H9 (cell line): ENCODE data around the gene NUP188. TPM values are rescaled to one million over a fixed set of nuclear protein-coding genes. Genes with fewer than 3 reads are reported as not detected.

Experiments used
- DNase-seq: peaks from one replicate; pipeline ENCODE4 v3.0.0-alpha.2; 2017
- H2AFZ ChIP-seq: one replicate; pipeline ENCODE4 v1.6.1; 2013; ENCODE audit warnings: mild to moderate bottlenecking, low read length, control low read depth, moderate library complexity
- H2AK5ac ChIP-seq: 2 replicates; pipeline ENCODE4 v1.6.1; 2013; ENCODE audit warnings: low read length, control low read depth, mixed read lengths; ENCODE audit not compliant: insufficient read length
- H2BK120ac ChIP-seq: one replicate; pipeline ENCODE4 v1.6.1; 2013; ENCODE audit warnings: low read depth, mild to moderate bottlenecking, low read length, control low read depth, inconsistent platforms; ENCODE audit not compliant: poor library complexity, severe bottlenecking
- H2BK12ac ChIP-seq: 2 replicates; pipeline ENCODE4 v1.6.1; 2013; ENCODE audit warnings: low read length, control low read depth, mixed read lengths, low read depth; ENCODE audit not compliant: insufficient read length
- H2BK15ac ChIP-seq: 2 replicates; pipeline ENCODE4 v1.6.1; 2013; ENCODE audit warnings: low read depth, low read length, control low read depth
- H2BK20ac ChIP-seq: one replicate; pipeline ENCODE4 v1.6.1; 2013; ENCODE audit warnings: low read depth, mild to moderate bottlenecking, low read length, control low read depth, inconsistent platforms; ENCODE audit not compliant: poor library complexity, severe bottlenecking
- H2BK5ac ChIP-seq: 2 replicates; pipeline ENCODE4 v1.6.1; 2013; ENCODE audit warnings: low read length, control low read depth, mixed read lengths; ENCODE audit not compliant: insufficient read length
- H3K14ac ChIP-seq: 2 replicates; pipeline ENCODE4 v1.6.1; 2013; ENCODE audit warnings: low read length, control low read depth; ENCODE audit not compliant: insufficient read depth
- H3K18ac ChIP-seq: 2 replicates; pipeline ENCODE4 v1.6.1; 2013; ENCODE audit warnings: low read depth, mild to moderate bottlenecking, mixed read lengths, low read length, control low read depth; ENCODE audit not compliant: insufficient read length
- H3K23ac ChIP-seq: 2 replicates; pipeline ENCODE4 v1.6.1; 2013; ENCODE audit warnings: low read length, control low read depth, mixed read lengths, low read depth; ENCODE audit not compliant: insufficient read length
- H3K23me2 ChIP-seq: 2 replicates; pipeline ENCODE4 v1.6.1; 2013; ENCODE audit warnings: low read depth, mild to moderate bottlenecking, mixed read lengths, low read length, control low read depth; ENCODE audit not compliant: insufficient read length, poor library complexity, severe bottlenecking
- H3K27ac ChIP-seq: 2 replicates; pipeline ENCODE4 v1.5.1; 2013; ENCODE audit warnings: low read length, control low read depth, mixed read lengths, low read depth; ENCODE audit not compliant: insufficient read length
- H3K27me3 ChIP-seq: 2 replicates; pipeline ENCODE4 v1.6.1; 2013; ENCODE audit warnings: low read length, control low read depth, inconsistent platforms; ENCODE audit not compliant: insufficient read depth
- H3K4ac ChIP-seq: 2 replicates; pipeline ENCODE4 v1.6.1; 2013; ENCODE audit warnings: low read depth, mild to moderate bottlenecking, control low read depth, inconsistent platforms, low read length, moderate library complexity
- H3K4me1 ChIP-seq: 2 replicates; pipeline ENCODE4 v1.6.1; 2013; ENCODE audit warnings: low read length, control low read depth, inconsistent platforms; ENCODE audit not compliant: insufficient read depth
- H3K4me2 ChIP-seq: 2 replicates; pipeline ENCODE4 v1.6.1; 2013; ENCODE audit warnings: low read length, control low read depth, mixed read lengths; ENCODE audit not compliant: insufficient read length, insufficient read depth
- H3K56ac ChIP-seq: 2 replicates; pipeline ENCODE4 v1.6.1; 2013; ENCODE audit warnings: low read depth, mild to moderate bottlenecking, mixed read lengths, low read length, control low read depth; ENCODE audit not compliant: insufficient read length
- H3K79me1 ChIP-seq: 2 replicates; pipeline ENCODE4 v1.6.1; 2013; ENCODE audit warnings: low read depth, mild to moderate bottlenecking, moderate library complexity, low read length, control low read depth, inconsistent platforms; ENCODE audit not compliant: insufficient read depth, poor library complexity, severe bottlenecking
- H3K79me2 ChIP-seq: 2 replicates; pipeline ENCODE4 v1.6.1; 2013; ENCODE audit warnings: low read length, control low read depth, inconsistent platforms; ENCODE audit not compliant: insufficient read depth
- H3K9ac ChIP-seq: 2 replicates; pipeline ENCODE4 v1.6.1; 2013; ENCODE audit warnings: low read length, control low read depth, mixed read lengths; ENCODE audit not compliant: insufficient read length; ENCODE audit errors: extremely low read depth
- H3K9me3 ChIP-seq: one replicate; pipeline ENCODE4 v1.6.1; 2013; ENCODE audit warnings: low read depth, low read length, inconsistent platforms; ENCODE audit not compliant: control insufficient read depth
- H3T11ph ChIP-seq: one replicate; pipeline ENCODE4 v1.6.1; 2013; ENCODE audit warnings: mild to moderate bottlenecking, low read length, control low read depth, inconsistent platforms
- H4K20me1 ChIP-seq: one replicate; pipeline ENCODE4 v1.6.1; 2013; ENCODE audit not compliant: control insufficient read depth, insufficient read length, insufficient read depth
- H4K5ac ChIP-seq: 2 replicates; pipeline ENCODE4 v1.6.1; 2013; ENCODE audit warnings: low read depth, mild to moderate bottlenecking, mixed read lengths, low read length, control low read depth; ENCODE audit not compliant: insufficient read length
- H4K8ac ChIP-seq: replicated peaks from 2 replicates; pipeline ENCODE4 v1.6.1; 2013; ENCODE audit warnings: low read length, control low read depth, mixed read lengths, low read depth; ENCODE audit not compliant: insufficient read length
- H4K91ac ChIP-seq: 2 replicates; pipeline ENCODE4 v1.6.1; 2013; ENCODE audit warnings: low read depth, mild to moderate bottlenecking, moderate library complexity, mixed read lengths, low read length, control low read depth; ENCODE audit not compliant: insufficient read length
- H3K27ac Mint-ChIP-seq, 3 experiments: 2 replicates in 2 of 3; 3 replicates in 1 of 3; pipeline ENCODE4 v1.8.0; 2020 to 2021; ENCODE audit warnings: mixed read lengths in 3 of 3, mild to moderate bottlenecking in 1 of 3, moderate library complexity in 1 of 3
- H3K27me3 Mint-ChIP-seq: 2 replicates; pipeline ENCODE4 v1.8.0; 2021; ENCODE audit warnings: low read depth, mild to moderate bottlenecking, moderate library complexity, mixed read lengths
- H3K36me3 Mint-ChIP-seq, 3 experiments: 2 replicates in 2 of 3; 3 replicates in 1 of 3; pipeline ENCODE4 v1.8.0; 2020 to 2021; ENCODE audit warnings: low read depth in 3 of 3, mixed read lengths in 3 of 3; ENCODE audit not compliant: insufficient read depth in 1 of 3
- H3K4me1 Mint-ChIP-seq, 2 experiments: 2 replicates each; pipeline ENCODE4 v1.8.0; 2020; ENCODE audit warnings: mixed read lengths in 2 of 2
- H3K4me3 Mint-ChIP-seq, 2 experiments: 2 replicates in 1 of 2; 3 replicates in 1 of 2; pipeline ENCODE4 v1.8.0; 2020 to 2021; ENCODE audit warnings: mild to moderate bottlenecking in 2 of 2, mixed read lengths in 2 of 2, moderate library complexity in 1 of 2
- H3K9me3 Mint-ChIP-seq, 2 experiments: 2 replicates in 1 of 2; 3 replicates in 1 of 2; pipeline ENCODE4 v1.8.0; 2020; ENCODE audit warnings: mild to moderate bottlenecking in 2 of 2, mixed read lengths in 2 of 2, moderate library complexity in 1 of 2
- WGBS: extraction: QIAGEN DNeasy Blood & Tissue Kit; methylation state at CpG from one replicate; pipeline ENCODE4 v1.1.7; 2013; ENCODE audit warnings: missing lambda C conversion rate, low lambda C conversion rate, mixed read lengths; ENCODE audit not compliant: insufficient read length; ENCODE audit errors: extremely low coverage; 5-methylcytosine and 5-hydroxymethylcytosine counted together
- total RNA-seq: library from RNA; stranded (reverse); gene quantifications from 2 replicates; pipeline ENCODE4 v1.2.1, GENCODE V29; 2021
- TF ChIP-seq, protein P1 (sequence below): fragments of 200-600 bp; sonication (generic); conservative IDR thresholded peaks from 3 replicates; pipeline ENCODE4 v1.8.0; 2021; ENCODE audit warnings: antibody characterized with exemption, mild to moderate bottlenecking

NUP188 gene
- total RNA-seq, 1 experiment from 2014 or later: 101 TPM

GRCh38 chr9:128992995-128993394 lies 45.5 kb downstream of the NUP188 start:
- Histone ChIP-seq H3K79me1 (no peaks in the 10 kb centered on the region), H2BK12ac (no peak overlapping the region), H3K79me2 (no peaks in the 10 kb centered on the region), H2BK20ac (no peak overlapping the region), H4K91ac (no peak overlapping the region), H3K9ac (no peak overlapping the region), H3K4me2 (no peak overlapping the region), H2BK15ac (no peak overlapping the region), H4K5ac (no peak overlapping the region), H3K23me2 (no peaks in the 10 kb centered on the region), H3K9me3 (no peaks in the 10 kb centered on the region), H3K56ac (peak overlapping the region; percentile 44), H2AFZ (no peak overlapping the region), H3K27ac (no peak overlapping the region), H2BK120ac (no peak overlapping the region), H3K4me1 (no peaks in the 10 kb centered on the region), H3K4ac (no peak overlapping the region), H2AK5ac (no peak overlapping the region), H3K18ac (no peak overlapping the region), H2BK5ac (no peak overlapping the region), H3K14ac (no peak overlapping the region), H3T11ph (no peak overlapping the region), H4K20me1 (no peaks in the 10 kb centered on the region), H3K23ac (no peak overlapping the region), H3K27me3 (no peaks in the 10 kb centered on the region), H4K8ac (peak overlapping the region; percentile 70)
- H3K36me3 Mint-ChIP-seq: peaks cover 54 to 75% (median 64%) of the 10 kb centered on the region in 3 experiments; a peak in 6 of 7 replicates
- peak; percentile 52 for DNase-seq
- H3K27ac Mint-ChIP-seq: no peak overlapping the region; a peak in 2 of 7 replicates
- TF ChIP-seq, protein P1, sequence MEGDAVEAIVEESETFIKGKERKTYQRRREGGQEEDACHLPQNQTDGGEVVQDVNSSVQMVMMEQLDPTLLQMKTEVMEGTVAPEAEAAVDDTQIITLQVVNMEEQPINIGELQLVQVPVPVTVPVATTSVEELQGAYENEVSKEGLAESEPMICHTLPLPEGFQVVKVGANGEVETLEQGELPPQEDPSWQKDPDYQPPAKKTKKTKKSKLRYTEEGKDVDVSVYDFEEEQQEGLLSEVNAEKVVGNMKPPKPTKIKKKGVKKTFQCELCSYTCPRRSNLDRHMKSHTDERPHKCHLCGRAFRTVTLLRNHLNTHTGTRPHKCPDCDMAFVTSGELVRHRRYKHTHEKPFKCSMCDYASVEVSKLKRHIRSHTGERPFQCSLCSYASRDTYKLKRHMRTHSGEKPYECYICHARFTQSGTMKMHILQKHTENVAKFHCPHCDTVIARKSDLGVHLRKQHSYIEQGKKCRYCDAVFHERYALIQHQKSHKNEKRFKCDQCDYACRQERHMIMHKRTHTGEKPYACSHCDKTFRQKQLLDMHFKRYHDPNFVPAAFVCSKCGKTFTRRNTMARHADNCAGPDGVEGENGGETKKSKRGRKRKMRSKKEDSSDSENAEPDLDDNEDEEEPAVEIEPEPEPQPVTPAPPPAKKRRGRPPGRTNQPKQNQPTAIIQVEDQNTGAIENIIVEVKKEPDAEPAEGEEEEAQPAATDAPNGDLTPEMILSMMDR: peak; percentile 53
- H3K9me3 Mint-ChIP-seq: no peaks in the 10 kb centered on the region
- H3K4me3 Mint-ChIP-seq: no peak overlapping the region
- H3K27me3 Mint-ChIP-seq: no peaks in the 10 kb centered on the region
- WGBS: no CpG with 5 or more reads among the region's 7 CpGs
- no peaks in the 10 kb centered on the region for H3K4me1 Mint-ChIP-seq
